ENCODE results near the gene HSD17B1.
"Not testable (repeated sequence)": the region's sequence is repeated elsewhere in the genome, so short reads cannot be mapped to it uniquely, and the experiment has no call there.

The HSD17B1 gene

GRCh38 chr17:42547698-42548069 is 5.0 kb upstream of the HSD17B1 start:
- no peak for DNase-seq (ENCODE audit: low read depth)

GRCh38 chr17:42548070-42548837 is 4.5 kb upstream of the HSD17B1 start:
- DNase-seq (ENCODE audit: low read depth), result no peak

- no peak for DNase-seq (ENCODE audit: low read depth)
Observed at GRCh38 chr17:42548993-42549755, 3.5 kb upstream of the HSD17B1 start.

- no peak for DNase-seq (ENCODE audit: low read depth)
Observed at GRCh38 chr17:42553161-42553818, 567 bp downstream of the HSD17B1 start.

GRCh38 chr17:42553866-42554249 is 1.1 kb downstream of the HSD17B1 start:
- DNase-seq (ENCODE audit: low read depth), result no peak

- DNase-seq (ENCODE audit: low read depth), result no peak
Observed at GRCh38 chr17:42554250-42555121, 1.8 kb downstream of the HSD17B1 start.

GRCh38 chr17:42555122-42555622 is 2.4 kb downstream of the HSD17B1 start:
- no peak for DNase-seq (ENCODE audit: low read depth)

GRCh38 chr17:42555961-42556617 is 3.4 kb downstream of the HSD17B1 start:
- DNase-seq (ENCODE audit: low read depth), result not testable (repeated sequence)

- DNase-seq (ENCODE audit: low read depth), result no peak
Observed at GRCh38 chr17:42559075-42559474, 6.4 kb downstream of the HSD17B1 start.

GRCh38 chr17:42560246-42560645 is 7.5 kb downstream of the HSD17B1 start:
- no peak for DNase-seq (ENCODE audit: low read depth)

GRCh38 chr17:42561897-42562387 is 9.2 kb downstream of the HSD17B1 start, which contains the start of gene COASY:
Gene COASY (plus strand): TSS chr17:42562148. CDS start chr17:42562623, 475 bp downstream.
- peak; percentile 97 for DNase-seq (ENCODE audit: low read depth)

GRCh38 chr17:42562388-42563142 is 9.8 kb downstream of the HSD17B1 start:
- DNase-seq (ENCODE audit: low read depth), result no peak

GRCh38 chr17:42563143-42563509 is 10.4 kb downstream of the HSD17B1 start:
- DNase-seq (ENCODE audit: low read depth), result no peak

- no peak for DNase-seq (ENCODE audit: low read depth)
Observed at GRCh38 chr17:42563543-42563942, 10.8 kb downstream of the HSD17B1 start.

GRCh38 chr17:42563950-42564349 is 11.2 kb downstream of the HSD17B1 start:
- DNase-seq (ENCODE audit: low read depth), result no peak

- no peak for DNase-seq (ENCODE audit: low read depth)
Observed at GRCh38 chr17:42564815-42565522, 12.2 kb downstream of the HSD17B1 start.

GRCh38 chr17:42565523-42566214 is 12.9 kb downstream of the HSD17B1 start:
- no peak for DNase-seq (ENCODE audit: low read depth)

GRCh38 chr17:42566215-42566882 is 13.6 kb downstream of the HSD17B1 start:
- no peak for DNase-seq (ENCODE audit: low read depth)
